ENCODE results near the gene EEF1AKMT2.

Gene EEF1AKMT2

DNA sequence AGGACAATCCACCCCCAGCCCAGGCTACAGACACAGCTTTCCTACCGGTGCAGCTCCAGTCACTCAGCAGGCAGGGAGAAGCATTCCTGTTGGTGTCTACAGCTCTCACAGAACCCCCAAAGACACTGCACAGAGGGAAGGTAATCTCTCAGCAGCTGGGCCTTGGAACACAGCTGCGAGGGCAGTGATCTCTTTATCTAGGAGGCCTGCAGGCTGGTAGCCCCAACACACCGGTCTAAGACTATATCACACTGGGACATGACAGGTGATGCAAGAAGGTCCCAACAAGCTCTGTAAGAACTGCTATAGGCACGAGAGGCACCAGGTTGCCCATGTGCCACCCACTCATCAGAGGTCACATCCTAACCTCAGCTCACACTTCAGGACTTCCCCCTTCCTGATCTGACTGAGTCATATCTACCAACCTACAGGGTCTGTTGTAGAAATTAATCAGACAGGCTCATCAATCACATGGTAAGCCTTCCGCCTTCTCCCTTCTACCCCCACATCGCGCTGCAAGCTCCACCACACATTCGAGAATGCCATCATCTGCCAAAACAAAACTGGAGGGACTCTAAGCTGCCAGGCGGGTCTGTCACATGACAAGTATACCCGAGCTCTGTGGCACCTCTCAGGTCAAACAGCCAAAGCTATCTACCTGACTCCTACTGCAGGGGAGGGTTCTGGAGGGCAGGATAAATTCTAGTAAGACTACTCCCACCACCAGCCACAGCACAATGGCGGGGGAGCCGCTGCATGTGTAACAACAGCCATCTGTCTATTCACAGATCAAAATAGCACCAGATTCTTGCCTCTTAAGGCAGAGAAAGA is 73.6 kb downstream of the EEF1AKMT2 start:
- DNase-seq = peak; percentile 76

DNA sequence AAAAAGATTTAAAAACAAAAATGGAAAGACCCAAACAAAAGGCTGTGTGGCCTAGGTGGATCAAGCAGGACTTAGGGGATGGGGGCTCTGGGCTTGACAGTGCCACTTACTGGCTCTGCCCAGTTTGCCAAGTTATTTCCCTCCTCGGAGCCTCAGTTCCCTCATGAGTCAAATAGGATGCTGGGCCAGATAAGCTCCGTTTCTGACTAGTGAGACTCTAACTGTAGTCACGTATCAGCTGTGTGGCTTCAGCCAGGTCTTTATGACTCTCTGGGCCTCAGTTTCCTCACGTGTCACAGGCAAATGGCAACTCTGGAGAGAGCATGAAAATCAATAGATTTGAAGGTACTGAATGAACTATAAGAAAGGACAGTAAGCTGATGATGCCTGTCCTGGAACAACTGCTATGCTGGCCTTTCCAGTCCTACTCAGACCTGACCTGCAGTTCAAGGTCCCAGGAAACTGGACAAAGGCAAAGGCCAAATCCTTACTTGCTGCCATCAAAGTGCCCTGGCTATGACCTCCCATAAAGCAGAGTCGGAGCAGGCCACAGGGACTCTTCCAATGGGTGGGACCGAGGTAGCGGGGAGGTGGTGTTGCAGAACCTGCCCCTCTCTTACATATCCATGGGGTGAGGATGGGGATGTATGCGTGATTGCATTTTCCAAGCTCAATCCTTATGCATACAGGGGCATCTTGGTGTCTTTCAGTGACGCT is 74.5 kb downstream of the EEF1AKMT2 start:
- DNase-seq = no peak

DNA sequence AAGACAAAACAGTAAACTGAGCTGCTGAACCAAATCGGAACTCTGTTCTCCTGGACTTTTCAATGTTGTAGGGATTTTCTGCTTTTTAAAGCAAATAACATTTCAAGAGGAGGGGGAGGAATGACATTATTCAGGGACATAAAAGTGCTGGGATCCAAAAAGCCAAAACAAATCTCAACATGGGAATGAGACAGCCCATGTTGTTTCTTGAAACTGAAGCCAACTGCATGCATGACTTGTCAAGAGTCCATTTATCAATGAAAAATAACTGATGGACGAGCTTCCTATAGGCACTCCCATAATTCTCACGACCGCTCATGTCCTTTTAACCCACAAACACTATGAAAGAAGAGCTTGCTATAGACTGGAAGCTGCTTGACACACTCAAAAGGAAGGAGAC is 75.3 kb downstream of the EEF1AKMT2 start:
- no peak for DNase-seq

DNA sequence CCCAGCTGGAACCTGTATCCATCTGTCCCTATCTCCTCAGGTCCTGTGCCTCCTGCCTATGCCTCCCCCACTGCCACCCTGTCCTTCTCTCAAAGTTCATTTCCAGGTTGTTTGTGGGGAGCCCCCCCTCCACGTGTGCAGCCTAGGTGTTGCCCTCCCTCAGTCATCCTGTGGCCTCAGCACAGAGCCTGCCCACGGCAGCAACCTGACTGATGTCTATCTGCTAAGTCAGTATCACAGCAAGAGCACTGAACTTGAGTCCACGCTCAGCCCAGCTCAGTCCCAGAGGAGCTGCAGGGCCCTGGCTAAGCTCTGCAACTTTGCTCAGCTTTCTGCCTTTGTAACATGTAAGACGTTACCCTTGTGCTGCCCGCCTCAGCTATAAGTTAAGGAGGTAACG is 76.2 kb downstream of the EEF1AKMT2 start:
- peak; percentile 33 for DNase-seq

DNA sequence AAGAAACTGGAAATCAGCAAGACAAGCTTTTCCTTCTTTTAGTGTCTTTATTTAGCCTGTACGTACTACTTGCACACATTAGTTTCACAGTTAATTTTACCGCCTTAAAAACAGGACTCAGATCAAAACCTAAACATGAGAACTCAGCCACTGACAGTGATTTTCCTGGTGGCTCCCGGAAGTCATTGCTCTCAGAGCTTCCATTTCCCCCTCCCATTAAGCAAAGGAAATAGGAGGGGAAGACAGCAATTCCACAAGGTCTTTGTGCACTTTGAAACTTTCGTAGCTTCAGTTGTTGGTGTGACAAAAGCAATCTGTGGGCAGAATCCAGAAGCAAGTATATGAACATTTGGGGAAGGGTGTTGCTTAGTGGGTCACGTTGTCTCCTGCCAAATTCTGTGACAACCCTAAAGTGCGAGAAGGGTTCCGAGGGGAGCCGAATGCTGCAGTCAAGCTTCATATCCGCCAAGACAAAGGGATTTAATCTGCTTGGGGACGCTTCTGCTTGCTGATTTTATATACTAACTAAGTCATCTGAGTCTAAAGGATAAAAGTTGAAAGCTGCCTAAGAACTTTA is 77.9 kb downstream of the EEF1AKMT2 start:
- no peak for DNase-seq

DNA sequence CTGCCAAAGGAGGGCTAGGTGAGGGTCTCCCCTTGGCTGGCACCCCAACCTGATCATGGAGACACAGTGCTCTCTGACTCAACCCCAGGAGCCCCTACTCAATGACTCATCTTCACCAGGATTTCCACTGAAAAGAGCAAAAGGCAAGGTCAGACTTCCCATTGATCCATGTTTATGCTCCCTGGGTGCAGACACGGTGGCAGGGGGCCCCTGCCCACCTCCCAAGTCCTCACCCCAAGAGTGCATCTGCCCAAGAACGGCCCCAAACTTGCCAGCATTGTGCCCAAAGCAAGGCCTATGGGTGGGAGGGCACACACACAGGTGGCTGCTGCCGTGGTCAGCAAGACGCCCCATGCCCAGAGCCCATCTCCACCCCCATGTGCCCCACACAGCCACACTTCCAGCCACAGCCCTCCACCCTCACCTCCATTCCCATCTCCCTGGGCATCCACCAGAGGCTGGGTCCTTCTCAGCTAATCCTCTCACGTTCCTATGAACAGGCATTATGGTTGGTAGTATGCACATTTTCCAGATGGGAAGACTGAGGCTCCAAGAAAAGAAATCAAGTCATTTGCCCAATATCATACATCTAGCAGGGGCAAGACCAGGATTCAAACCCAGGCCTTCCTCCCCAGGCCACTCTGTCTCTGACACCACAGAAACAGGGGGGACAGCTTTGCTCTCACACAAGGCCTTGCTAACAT is 78.8 kb downstream of the EEF1AKMT2 start:
- no peak for DNase-seq

DNA sequence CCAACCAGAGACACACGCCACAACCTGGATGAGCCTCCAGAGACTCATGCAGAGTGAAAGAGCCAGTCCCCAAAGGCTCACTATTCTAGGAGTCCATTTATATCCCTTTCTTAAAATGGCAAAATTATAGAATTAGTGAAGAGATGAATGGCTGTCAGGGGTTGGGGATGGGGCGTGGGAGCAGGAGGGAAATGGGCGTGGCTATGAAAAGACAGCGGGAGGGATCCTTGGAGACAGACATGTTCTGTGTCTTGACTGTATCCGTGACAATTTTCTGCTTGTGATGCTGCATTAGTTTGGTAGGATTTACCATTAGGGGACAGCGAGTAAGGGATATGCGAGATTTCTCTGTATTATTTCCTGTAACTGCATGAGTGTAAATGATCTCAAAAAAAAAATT is 80.5 kb downstream of the EEF1AKMT2 start:
- DNase-seq = no peak

DNA sequence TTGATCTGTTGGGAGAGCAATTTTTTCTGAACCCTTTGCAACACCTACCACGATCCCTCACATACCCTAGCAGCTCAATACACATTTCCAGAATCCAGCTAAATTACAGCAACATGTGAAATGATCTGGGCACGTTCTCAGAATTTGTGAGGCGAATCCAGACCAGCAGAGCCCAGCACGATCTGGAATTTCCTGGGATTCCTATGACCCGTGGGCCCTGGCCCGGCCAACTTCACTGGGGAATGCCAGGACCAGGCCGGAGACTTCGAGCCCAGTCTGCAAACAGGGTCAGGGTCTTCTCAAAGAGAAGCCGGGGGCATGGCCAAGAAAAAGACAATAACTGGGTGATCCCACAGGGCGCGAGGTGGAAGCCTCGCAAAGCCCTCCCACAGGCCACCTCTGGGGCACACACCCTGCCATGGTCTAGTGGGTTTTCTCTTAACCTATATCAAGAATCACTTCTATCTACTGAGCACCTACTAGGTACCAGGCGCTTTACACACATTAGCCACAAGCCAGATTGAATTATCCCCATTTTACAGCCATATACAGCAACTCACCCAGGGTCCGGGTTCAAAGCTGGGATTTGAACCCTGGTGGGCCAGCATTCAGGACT is 81.3 kb downstream of the EEF1AKMT2 start:
- DNase-seq = no peak

DNA sequence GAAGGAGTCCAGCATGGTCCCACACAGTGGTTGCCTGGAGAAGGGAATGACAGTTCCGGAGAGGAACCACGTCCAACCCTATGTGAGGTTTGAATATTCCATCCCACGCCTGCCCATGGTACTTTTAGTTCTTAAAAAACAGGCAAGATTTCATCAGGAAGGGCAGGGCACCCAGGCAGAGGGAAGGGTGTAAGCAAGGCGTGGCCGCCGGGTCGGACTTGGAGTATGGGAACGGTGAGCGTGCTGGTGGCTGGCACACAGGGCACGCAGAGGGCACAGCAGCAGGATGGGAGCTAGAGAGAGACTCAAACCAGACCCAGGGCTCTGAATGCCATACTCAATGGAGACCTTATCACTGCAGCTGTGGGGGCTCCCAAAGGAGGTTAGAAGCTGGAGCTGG is 81.8 kb downstream of the EEF1AKMT2 start:
- DNase-seq = no peak

DNA sequence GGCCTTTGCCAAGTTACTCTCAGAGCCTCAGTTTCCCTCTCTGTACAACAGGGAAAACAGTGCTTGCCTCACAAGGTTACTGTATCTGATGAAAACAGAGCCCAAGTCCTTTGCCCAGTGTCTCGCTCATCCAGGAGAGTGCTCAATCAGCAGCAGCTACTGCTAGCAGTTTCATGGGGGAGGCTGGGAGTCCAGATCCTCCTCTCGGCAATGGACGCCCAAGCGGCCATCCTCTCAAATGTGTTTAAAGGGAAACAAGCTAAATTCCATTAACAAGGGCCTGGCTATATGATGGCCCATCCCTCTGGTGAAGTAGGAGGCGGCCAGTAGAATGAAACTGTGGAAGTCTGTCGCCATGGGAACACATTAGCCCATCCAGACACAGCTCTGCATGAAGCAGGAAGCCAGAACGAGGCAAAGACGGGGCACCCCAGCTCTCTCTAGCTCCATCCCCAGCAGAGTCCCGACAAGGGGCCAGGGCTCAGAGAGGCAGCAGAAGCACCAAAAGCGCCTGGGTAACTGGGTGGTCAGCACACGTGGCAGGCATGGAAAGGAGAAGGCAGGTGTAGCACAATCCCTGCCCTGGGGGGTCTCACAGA is 82.7 kb downstream of the EEF1AKMT2 start:
- no peak for DNase-seq

DNA sequence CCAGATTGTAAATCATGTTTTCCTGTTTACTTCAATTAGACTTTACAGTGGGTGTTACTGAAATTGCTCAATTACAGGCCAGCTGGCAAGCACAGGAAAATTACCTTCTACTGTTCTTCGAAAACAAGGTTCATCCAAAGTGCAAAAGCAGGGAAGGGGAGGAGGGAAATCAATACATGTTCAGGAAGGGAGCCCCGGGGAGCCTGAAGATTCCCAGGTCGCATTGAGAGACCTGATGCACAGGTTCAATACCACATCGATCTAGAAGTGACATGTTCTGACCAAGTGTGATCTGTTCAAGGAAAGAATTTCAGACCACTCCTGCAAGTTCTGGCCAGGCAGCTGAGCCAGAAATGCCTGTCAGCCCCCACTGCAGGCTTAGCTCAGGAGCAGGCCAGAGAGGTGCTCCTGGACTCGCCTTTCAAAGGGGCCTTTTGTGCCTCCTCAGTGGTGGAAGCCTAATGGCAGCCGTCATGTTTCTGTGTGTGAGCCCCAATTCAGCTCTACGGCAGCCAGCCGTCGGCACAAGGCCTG is 83.4 kb downstream of the EEF1AKMT2 start:
- DNase-seq = no peak

Data from activated gamma-delta T cell treated with Interleukin-2 at 50 U/mL for 16 hours (primary cell).